ENCODE results near the gene TBC1D10B.

TBC1D10B gene

GRCh38 chr16:30356401-30357084 lies 13.8 kb downstream of the TBC1D10B start:
- Histone ChIP-seq H3K9me2 (ENCODE audit: low read depth, low read length) (no peaks in the 10 kb centered on the region), H3K9ac (ENCODE audit: low read length) (peak overlapping the region; percentile 93; the same call in 1 of the 2 replicates), H3K27ac (ENCODE audit: low read depth, low read length, poor library complexity, severe bottlenecking) (peak overlapping the region; percentile 71), H3K4me3 (ENCODE audit: low read depth, low read length, poor library complexity, severe bottlenecking) (peak overlapping the region; percentile 94), H3K79me2 (ENCODE audit: insufficient read depth, low read length) (peaks cover 10% of the 10 kb centered on the region; the same call in 1 of the 2 replicates), H3K4me1 (ENCODE audit: insufficient read depth, low read length, severe bottlenecking) (peaks cover 48% of the 10 kb centered on the region), H3K36me3 (ENCODE audit: insufficient read depth, low read length) (peaks cover 75% of the 10 kb centered on the region), H3K27me3 (ENCODE audit: insufficient read depth, low read length) (no peaks in the 10 kb centered on the region), H3F3A (ENCODE audit: insufficient read depth, low read length) (no peaks in the 10 kb centered on the region), H3K9me3 (ENCODE audit: low read length) (no peaks in the 10 kb centered on the region), H4K20me1 (ENCODE audit: insufficient read depth, low read length) (no peaks in the 10 kb centered on the region), H2AFZ (ENCODE audit: low read length) (no peak overlapping the region), H3K4me2 (ENCODE audit: low read length) (peak overlapping the region; percentile 68)
- no peak for TF ChIP-seq CTCF (IDR thresholded peaks at IDR 0.05; ENCODE audit: low read length)

- H3K9ac ChIP-seq (ENCODE audit: low read length), result peak overlapping the region; percentile 93; the same call in 1 of the 2 replicates
- H3K27me3 ChIP-seq (ENCODE audit: insufficient read depth, low read length), result no peaks in the 10 kb centered on the region
- no peak overlapping the region for H2AFZ ChIP-seq (ENCODE audit: low read length)
- H3K79me2 ChIP-seq (ENCODE audit: insufficient read depth, low read length), result peaks cover 10% of the 10 kb centered on the region; the same call in 1 of the 2 replicates
- TF ChIP-seq CTCF (IDR thresholded peaks at IDR 0.05; ENCODE audit: low read length) (no peak), EZH2 (IDR thresholded peaks at IDR 0.05; ENCODE audit: borderline replicate concordance, low read length) (no peak)
- H3K9me3 ChIP-seq (ENCODE audit: low read length), result no peaks in the 10 kb centered on the region
- H3K36me3 ChIP-seq (ENCODE audit: insufficient read depth, low read length), result peaks cover 75% of the 10 kb centered on the region
- peaks cover 54% of the 10 kb centered on the region for H3K4me1 ChIP-seq (ENCODE audit: insufficient read depth, low read length, severe bottlenecking)
- peak overlapping the region; percentile 71 for H3K27ac ChIP-seq (ENCODE audit: low read depth, low read length, poor library complexity, severe bottlenecking)
- H3K4me2 ChIP-seq (ENCODE audit: low read length), result peak overlapping the region; percentile 68
- H3F3A ChIP-seq (ENCODE audit: insufficient read depth, low read length), result no peaks in the 10 kb centered on the region
- H4K20me1 ChIP-seq (ENCODE audit: insufficient read depth, low read length), result no peaks in the 10 kb centered on the region
- H3K4me3 ChIP-seq (ENCODE audit: low read depth, low read length, poor library complexity, severe bottlenecking), result peak overlapping the region; percentile 94
- H3K9me2 ChIP-seq (ENCODE audit: low read depth, low read length), result no peaks in the 10 kb centered on the region
Measured at GRCh38 chr16:30355954-30356308, 14.4 kb downstream of the TBC1D10B start.

GRCh38 chr16:30355144-30355953 lies 14.9 kb downstream of the TBC1D10B start, which contains the start of gene CD2BP2:
Gene CD2BP2 (minus strand): TSS chr16:30355308. CDS start chr16:30354681, 627 bp downstream.
- H3F3A ChIP-seq (ENCODE audit: insufficient read depth, low read length), result no peaks in the 10 kb centered on the region
- H3K4me2 ChIP-seq (ENCODE audit: low read length), result peak within 1 kb of the TSS; percentile 87
- H3K27me3 ChIP-seq (ENCODE audit: insufficient read depth, low read length), result no peaks in the 10 kb centered on the region
- TF ChIP-seq EZH2 (IDR thresholded peaks at IDR 0.05; ENCODE audit: borderline replicate concordance, low read length) (no peak), CTCF (IDR thresholded peaks at IDR 0.05; ENCODE audit: low read length) (no peak)
- no peaks in the 10 kb centered on the region for H3K9me2 ChIP-seq (ENCODE audit: low read depth, low read length)
- peaks cover 75% of the 10 kb centered on the region for H3K36me3 ChIP-seq (ENCODE audit: insufficient read depth, low read length)
- peaks cover 60% of the 10 kb centered on the region for H3K4me1 ChIP-seq (ENCODE audit: insufficient read depth, low read length, severe bottlenecking)
- H3K79me2 ChIP-seq (ENCODE audit: insufficient read depth, low read length), result peaks cover 10% of the 10 kb centered on the region; the same call in 1 of the 2 replicates
- H3K9ac ChIP-seq (ENCODE audit: low read length), result peak within 1 kb of the TSS; percentile 93
- no peak within 1 kb of the TSS for H2AFZ ChIP-seq (ENCODE audit: low read length)
- peak within 1 kb of the TSS; percentile 71 for H3K27ac ChIP-seq (ENCODE audit: low read depth, low read length, poor library complexity, severe bottlenecking)
- no peaks in the 10 kb centered on the region for H4K20me1 ChIP-seq (ENCODE audit: insufficient read depth, low read length)
- H3K4me3 ChIP-seq (ENCODE audit: low read depth, low read length, poor library complexity, severe bottlenecking), result peak within 1 kb of the TSS; percentile 94
- H3K9me3 ChIP-seq (ENCODE audit: low read length), result no peaks in the 10 kb centered on the region

Measured in OCI-LY1 (cell line).